NCI-H2029 (cell line): Measurements from ENCODE around the gene NEK8.
"Not testable (repeated sequence)": the region's sequence is repeated elsewhere in the genome, so short reads cannot be mapped to it uniquely, and the experiment has no call there.

ENCODE experiments used
- DNase-seq: peaks from one replicate; lab custom pipeline; 2025; lab: John Stamatoyannopoulos, UW

Gene NEK8

GRCh38 chr17:28710861-28711722 lies 17.5 kb upstream of the NEK8 start:
- DNase-seq: peak; percentile 74

DNA sequence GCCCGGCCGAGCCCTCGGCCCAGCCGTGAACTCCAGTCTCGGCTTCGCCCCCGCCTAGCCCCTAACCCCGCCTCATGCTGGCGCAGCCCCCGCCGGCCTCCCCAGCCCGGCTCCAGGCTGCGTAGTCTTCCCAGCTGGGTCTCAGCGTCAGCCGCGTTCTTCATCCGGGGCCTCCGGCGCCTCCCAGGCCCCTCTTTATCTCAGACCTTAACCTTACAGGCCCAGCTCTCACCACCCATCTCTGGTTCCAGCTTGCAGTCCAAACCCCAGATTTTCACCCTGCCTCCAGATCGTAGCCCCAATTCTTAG lies 16.9 kb upstream of the NEK8 start, which contains the start of gene PROCA1:
Gene PROCA1 (minus strand): TSS at position 166 of the 309 bp plus-strand sequence. CDS start 228 bp downstream, outside the sequence.
- DNase-seq: no peak

GRCh38 chr17:28712032-28712704 lies 16.4 kb upstream of the NEK8 start:
- DNase-seq: no peak

DNA sequence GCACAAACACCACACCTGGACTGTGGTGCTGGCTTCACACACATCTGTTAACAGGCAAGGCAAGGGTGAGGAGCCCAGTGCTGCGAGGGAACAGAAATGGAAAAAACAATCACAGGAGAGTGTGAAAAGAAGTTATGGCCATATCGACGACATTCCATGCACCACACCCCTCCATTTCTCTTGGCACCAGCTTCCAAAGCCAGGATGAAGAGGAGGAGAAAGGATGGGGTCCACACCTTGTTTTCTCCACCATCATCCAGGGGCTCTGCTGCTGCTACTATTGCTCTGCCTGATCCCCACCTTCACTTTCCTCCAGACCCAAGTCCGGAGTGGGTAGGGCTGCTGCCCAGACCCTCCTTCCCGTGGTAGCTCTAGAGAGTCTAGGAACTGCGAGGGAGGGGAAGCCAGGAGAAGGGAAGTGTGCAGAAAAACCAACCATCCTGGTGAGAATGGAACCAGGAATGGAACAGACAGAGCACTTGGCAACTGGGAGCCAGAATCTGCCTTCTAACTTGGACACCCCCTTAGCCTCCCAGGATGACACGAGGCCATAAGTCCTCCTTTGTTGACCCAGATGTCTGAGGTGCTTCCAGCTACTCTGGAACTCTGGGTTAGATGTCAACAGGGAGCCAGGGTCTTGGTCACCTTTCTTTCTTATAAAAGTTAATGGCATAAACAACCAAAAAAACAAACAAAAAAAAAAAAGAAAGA lies 15.7 kb upstream of the NEK8 start:
- DNase-seq: no peak

GRCh38 chr17:28714281-28714680 lies 14.3 kb upstream of the NEK8 start:
- DNase-seq: no peak

DNA sequence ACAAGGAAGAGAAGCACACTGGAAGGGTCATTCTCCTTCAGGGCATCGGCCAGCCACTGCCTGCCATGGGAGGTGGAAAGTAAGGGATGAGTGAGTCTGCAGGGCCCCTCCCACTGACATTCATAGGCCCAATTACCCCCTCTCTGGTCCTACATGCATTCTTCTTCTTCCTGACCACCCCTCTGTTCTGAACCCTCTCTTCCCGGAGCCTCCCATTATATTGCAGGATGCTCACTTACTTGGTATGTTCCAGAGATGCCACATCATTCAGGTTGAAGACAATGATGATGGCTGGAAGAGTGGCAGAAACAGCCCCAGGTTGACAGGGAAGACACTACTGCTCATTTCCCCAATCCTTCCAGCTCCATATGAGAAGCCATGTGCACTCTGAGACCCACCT lies 13.4 kb upstream of the NEK8 start:
- DNase-seq: no peak

- DNase-seq: no peak
These were observed 11.6 kb upstream of the NEK8 start for GRCh38 chr17:28716740-28717577.

DNA sequence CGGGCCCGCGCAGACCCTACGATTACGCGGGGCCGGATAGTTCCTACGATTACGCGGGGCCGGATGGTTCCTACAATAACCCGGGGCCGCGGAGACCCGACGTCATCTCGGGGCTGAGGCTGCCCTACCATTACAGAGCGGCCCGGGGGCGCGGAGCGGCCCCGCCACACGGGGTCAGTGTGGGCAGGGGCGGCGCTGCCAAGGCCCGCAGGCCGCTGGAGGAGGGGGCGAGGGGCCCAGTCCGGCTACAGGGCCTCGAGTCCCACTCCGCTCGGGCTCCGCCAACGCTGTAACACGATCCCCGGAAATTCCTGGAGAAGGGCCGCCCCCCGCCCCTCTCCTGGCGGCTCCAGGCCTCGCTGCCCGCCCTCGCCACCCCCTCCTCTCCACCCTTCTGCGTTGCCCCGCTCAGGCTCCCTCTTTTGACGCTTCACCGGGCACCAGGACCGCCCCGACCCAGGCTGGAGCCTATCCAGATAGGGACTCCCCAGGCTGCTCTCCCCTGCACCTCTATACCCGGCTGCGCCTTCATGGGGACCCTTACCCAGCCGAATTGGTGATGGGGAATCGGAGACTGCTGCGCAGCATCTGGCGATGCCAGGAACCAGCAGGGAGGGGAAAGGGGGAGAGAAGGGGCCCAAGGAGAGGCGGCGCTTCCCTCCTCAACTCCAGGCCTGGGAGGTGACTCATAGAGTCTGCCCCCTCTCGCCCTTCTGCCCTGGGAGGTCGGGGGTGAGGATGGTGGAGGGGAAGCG lies 10.8 kb upstream of the NEK8 start, which contains the start of gene RAB34:
Gene RAB34 (minus strand): TSS at position 291 of the 755 bp plus-strand sequence. CDS start 602 bp downstream, outside the sequence.
- no peak for DNase-seq

- DNase-seq: no peak
These were observed 10.1 kb upstream of the NEK8 start for GRCh38 chr17:28718333-28719020.

- DNase-seq: no peak
These were observed 9.6 kb upstream of the NEK8 start for GRCh38 chr17:28719021-28719433.

- peak; percentile 9 for DNase-seq
These were observed 8.2 kb upstream of the NEK8 start for GRCh38 chr17:28720247-28720996.

DNA sequence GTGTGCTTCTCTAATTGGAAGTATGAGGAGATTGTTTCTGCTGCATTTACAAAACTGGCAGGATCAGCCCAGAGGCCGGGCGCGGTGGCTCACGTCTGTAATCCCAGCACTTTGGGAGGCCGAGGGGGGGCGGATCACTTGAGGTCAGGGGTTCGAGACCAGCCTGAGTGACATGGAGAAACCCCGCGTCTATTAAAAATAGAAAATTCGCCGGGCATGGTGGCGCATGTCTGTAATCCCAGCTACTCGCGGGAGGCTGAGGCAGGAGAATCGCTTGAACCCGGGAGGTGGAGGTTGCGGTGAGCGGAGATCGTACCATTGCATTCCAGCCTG lies 7.6 kb upstream of the NEK8 start:
- not testable (repeated sequence) for DNase-seq

DNA sequence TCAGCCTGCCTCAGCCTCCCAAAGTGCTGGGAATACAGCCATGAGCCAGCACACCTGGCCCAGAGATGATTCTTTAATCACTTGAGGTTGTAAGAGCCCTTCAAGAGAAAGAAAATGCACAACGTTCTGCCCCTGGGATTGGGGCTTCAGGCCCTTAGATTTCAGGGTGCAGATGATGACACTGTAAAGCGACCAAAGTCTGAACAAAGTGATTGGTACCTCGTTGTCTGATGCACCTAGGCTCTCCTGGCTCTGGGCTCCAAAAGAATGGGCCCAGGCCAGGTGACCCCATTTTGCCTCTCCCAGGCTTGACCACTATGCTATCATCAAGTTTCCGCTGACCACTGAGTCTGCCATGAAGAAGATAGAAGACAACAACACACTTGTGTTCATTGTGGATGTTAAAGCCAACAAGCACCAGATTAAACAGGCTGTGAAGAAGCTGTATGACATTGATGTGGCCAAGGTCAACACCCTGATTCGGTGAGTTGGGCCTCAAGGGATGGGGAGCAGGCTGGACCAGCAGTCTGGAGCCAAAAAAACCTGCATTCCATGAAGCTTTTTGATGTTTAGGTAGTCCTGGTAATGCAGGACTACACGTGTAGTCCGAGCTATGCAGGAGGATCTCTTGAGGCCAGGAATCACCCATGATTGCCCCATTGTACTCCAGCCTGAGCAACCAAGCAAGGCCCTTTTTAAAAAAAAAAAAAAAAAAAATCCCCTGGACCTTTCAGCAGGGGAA lies 6.0 kb upstream of the NEK8 start:
- no peak for DNase-seq

GRCh38 chr17:28723159-28723835 lies 5.3 kb upstream of the NEK8 start:
- DNase-seq: no peak

DNA sequence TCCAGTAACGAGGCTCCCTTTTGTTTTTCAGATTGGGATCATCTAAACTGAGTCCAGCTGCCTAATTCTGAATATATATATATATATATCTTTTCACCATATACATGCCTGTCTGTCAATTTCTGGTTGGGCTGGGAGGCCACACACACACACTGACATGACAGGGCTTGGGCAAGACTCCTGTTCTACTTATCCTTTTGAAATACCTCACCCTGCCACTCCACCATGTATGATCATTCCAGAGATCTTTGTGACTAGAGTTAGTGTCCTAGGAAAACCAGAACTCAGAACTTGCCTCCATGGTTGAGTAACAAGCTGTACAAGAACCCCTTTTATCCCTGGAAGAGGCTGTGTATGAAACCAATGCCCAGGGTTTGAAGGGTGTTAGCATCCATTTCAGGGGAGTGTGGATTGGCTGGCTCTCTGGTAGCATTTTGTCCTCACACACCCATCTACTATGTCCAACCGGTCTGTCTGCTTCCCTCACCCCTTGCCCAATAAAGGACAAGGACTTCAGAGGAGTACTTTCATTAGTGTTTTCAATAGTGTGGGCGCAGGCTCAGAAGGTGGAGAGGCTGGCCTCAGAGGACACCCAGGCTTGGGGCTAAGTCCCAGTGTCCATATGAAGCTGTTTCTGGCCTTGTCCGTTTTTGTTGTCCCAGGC lies 4.6 kb upstream of the NEK8 start:
- DNase-seq: not testable (repeated sequence)

DNA sequence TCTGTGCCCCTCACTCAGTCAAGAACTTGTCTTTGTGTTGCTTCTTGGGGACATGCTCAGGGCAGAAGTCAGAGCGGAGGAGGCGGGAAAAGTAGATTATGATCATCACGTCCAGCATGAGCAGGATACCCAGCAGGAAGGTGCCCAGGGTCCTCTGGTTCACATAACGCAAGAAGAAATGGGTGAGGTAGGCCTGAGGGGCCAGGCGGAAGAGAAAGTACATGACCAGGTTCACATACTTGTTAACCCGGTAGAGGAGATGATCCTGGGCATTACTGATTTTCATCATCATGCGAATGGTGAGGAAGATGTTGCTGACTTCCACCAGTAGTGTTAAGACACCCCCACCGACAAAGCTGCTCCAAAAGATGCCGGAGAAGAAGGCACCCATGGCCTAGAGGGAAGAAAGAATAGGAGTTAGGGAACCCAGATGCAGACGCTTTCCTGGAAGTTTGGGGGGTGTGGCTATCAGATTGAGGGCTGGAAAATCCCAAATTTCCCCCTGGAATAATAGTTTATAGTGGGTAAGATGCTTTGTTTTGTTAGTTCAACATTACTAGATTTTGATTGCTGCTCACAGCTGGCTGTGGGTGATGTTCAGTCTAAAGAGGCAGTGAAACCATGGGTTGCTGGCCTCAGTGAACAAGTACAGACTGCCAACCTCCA lies 4.0 kb upstream of the NEK8 start:
- DNase-seq: no peak

DNA sequence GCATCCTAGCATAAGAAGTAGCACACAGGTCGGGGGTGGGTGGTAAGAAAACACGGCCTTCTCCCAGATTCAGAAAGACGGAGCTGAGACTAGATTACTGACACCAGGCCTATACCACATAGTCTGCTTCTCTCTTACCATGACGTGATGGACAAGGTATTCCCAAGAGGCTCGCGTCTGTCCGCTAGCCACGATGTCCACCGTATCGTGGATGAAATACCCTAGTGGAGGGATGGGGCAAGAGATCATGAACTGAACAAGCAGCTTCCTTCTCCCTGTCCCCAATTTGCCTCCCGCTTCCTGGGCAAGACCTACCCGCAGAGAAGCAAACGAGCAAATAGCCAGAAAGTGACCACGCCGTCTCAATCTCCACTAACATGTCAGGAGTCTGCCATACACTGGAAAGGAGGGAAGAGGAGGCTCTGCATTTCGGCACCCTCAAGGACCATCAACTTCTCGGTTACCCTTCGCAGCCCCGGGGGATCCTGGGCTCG lies 3.4 kb upstream of the NEK8 start:
- DNase-seq: no peak
